HL-60 (cell line): ENCODE results near the gene NAA10.
A peak's percentile ranks its signal among the peaks of the same experiment; 100 is the strongest.

Source experiments
- DNase-seq, 2 experiments: peaks; one replicate each; pipeline ENCODE4 v3.0.0-alpha.2; 2010 to 2020; ENCODE audit warnings: low read depth in 1 of 2, low spot score in 1 of 2
- H3K27ac ChIP-seq: fragments of 250-450 bp; sonication (Bioruptor Pico); replicated peaks from 2 replicates; pipeline ENCODE4 v1.5.1; 2020; ENCODE audit warnings: mild to moderate bottlenecking, moderate library complexity
- H3K27me3 ChIP-seq: fragments of 250-450 bp; sonication (Bioruptor Pico); 2 replicates; pipeline ENCODE4 v1.5.1; 2021; ENCODE audit warnings: mild to moderate bottlenecking, moderate library complexity; ENCODE audit not compliant: insufficient read depth, poor library complexity, severe bottlenecking
- H3K4me3 ChIP-seq: replicated peaks from 2 replicates; pipeline ENCODE4 v1.5.1; 2011; ENCODE audit warnings: mild to moderate bottlenecking, control low read depth, low read length; ENCODE audit not compliant: insufficient read depth
- GABPA ChIP-seq: IDR thresholded peaks from 2 replicates; pipeline ENCODE4 v1.6.1; 2012; ENCODE audit warnings: low read depth
- POLR2AphosphoS5 ChIP-seq: IDR thresholded peaks from 2 replicates; pipeline ENCODE4 v1.6.1; 2012; ENCODE audit warnings: low read depth
- SPI1 ChIP-seq: IDR thresholded peaks from 2 replicates; pipeline ENCODE4 v1.6.1; 2012; ENCODE audit warnings: low read depth, mild to moderate bottlenecking, borderline replicate concordance
- TF ChIP-seq, protein P1 (sequence below): IDR thresholded peaks from 2 replicates; pipeline ENCODE4 v1.6.1; 2012; ENCODE audit warnings: low read depth; ENCODE audit not compliant: insufficient replicate concordance
- TF ChIP-seq, protein P2 (sequence below): IDR thresholded peaks from one replicate; pipeline ENCODE4 v1.5.1; 2011; ENCODE audit warnings: low read length, control low read depth, inconsistent platforms; ENCODE audit not compliant: insufficient read depth

Gene NAA10

DNA sequence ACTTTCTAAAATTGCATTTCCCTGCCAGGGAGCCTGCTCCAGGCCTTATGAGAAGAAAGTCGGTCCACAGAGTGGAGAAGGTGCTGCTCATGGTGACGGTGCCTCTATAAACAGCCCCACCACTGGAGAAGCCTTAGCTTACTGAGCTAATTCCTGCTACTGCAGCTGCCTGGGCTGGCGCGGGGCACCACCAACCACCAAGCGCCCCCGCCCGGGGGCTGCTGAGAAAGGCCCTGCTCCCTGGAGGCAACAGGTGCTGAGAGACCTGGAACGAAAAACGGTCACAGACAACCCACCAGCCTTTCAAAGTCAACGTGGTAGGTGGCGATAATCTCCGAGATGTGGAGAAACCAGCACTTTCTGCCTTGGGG, 33.9 kb upstream of the NAA10 start:
- DNase-seq: peak in 1 of 2 experiments; percentile 62
- H3K27me3 ChIP-seq: no peaks in the 10 kb centered on the region
- H3K27ac ChIP-seq: peak overlapping the region; percentile 99
- TF ChIP-seq POLR2AphosphoS5: peak; percentile 10; the same call in 1 of the 2 replicates
- TF ChIP-seq SPI1: no peak
- H3K4me3 ChIP-seq: peak overlapping the region; percentile 71

DNA sequence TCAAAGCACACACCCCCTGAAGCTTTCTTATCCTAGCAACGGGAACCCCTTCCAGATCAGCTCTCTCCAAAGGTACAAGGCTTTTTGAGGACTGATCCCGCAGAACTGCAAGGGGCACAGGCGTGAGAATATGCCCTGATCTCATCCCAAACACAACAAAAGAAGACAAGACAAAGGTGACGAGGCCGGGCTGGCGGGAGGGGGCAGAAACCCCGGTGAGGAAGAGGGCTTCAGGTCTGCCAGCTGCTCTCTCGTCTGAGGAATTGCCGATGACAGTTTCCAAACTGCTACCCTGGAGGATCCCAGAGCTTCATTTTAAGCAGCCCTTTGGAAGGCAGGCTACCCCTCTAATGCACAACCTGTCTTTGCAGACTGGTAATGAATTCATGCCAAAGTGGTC, 33.4 kb upstream of the NAA10 start:
- no peak for DNase-seq
- peak overlapping the region; percentile 99 for H3K27ac ChIP-seq
- no peaks in the 10 kb centered on the region for H3K27me3 ChIP-seq
- H3K4me3 ChIP-seq: peak overlapping the region; percentile 71
- TF ChIP-seq POLR2AphosphoS5 (no peak), SPI1 (no peak), GABPA (no peak)
- TF ChIP-seq, protein P1, sequence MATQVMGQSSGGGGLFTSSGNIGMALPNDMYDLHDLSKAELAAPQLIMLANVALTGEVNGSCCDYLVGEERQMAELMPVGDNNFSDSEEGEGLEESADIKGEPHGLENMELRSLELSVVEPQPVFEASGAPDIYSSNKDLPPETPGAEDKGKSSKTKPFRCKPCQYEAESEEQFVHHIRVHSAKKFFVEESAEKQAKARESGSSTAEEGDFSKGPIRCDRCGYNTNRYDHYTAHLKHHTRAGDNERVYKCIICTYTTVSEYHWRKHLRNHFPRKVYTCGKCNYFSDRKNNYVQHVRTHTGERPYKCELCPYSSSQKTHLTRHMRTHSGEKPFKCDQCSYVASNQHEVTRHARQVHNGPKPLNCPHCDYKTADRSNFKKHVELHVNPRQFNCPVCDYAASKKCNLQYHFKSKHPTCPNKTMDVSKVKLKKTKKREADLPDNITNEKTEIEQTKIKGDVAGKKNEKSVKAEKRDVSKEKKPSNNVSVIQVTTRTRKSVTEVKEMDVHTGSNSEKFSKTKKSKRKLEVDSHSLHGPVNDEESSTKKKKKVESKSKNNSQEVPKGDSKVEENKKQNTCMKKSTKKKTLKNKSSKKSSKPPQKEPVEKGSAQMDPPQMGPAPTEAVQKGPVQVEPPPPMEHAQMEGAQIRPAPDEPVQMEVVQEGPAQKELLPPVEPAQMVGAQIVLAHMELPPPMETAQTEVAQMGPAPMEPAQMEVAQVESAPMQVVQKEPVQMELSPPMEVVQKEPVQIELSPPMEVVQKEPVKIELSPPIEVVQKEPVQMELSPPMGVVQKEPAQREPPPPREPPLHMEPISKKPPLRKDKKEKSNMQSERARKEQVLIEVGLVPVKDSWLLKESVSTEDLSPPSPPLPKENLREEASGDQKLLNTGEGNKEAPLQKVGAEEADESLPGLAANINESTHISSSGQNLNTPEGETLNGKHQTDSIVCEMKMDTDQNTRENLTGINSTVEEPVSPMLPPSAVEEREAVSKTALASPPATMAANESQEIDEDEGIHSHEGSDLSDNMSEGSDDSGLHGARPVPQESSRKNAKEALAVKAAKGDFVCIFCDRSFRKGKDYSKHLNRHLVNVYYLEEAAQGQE: no peak
- TF ChIP-seq, protein P2, sequence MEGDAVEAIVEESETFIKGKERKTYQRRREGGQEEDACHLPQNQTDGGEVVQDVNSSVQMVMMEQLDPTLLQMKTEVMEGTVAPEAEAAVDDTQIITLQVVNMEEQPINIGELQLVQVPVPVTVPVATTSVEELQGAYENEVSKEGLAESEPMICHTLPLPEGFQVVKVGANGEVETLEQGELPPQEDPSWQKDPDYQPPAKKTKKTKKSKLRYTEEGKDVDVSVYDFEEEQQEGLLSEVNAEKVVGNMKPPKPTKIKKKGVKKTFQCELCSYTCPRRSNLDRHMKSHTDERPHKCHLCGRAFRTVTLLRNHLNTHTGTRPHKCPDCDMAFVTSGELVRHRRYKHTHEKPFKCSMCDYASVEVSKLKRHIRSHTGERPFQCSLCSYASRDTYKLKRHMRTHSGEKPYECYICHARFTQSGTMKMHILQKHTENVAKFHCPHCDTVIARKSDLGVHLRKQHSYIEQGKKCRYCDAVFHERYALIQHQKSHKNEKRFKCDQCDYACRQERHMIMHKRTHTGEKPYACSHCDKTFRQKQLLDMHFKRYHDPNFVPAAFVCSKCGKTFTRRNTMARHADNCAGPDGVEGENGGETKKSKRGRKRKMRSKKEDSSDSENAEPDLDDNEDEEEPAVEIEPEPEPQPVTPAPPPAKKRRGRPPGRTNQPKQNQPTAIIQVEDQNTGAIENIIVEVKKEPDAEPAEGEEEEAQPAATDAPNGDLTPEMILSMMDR: no peak

DNA sequence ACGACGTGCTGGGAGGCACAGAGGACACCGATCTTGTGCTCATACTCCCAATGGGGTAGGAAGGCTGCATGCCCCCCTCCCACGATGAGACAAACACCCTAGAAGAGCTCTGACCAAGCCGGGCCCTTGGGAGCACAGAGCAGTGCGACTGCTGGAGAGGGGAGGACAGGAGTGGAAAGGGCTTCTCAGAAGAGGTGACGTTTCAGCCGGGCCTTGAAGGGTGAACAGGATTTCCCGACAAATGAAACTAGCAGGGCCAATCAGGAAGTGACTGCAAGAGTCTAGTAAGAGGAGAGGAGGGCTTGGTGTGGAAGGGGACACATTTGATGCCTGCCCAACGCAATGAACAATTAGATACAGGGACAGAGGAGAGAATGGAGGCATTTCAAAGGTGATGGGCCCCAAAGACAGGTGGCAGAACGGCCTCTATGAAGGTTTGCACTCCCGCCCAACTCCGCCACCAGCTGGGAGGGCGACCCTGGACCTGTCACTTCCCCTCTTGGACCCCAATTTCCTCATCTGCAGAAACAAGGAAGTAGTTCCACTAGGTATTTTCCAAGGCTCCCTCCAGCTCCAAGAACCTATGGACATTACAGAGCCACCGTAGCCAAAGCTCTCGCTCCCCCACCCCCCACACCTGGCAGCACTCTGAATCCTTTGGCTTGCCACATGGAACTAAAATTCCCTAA, 32.8 kb upstream of the NAA10 start:
- DNase-seq: peak in 1 of 2 experiments; percentile 54
- H3K4me3 ChIP-seq: peak overlapping the region; percentile 71
- peak overlapping the region; percentile 99 for H3K27ac ChIP-seq
- no peaks in the 10 kb centered on the region for H3K27me3 ChIP-seq
- TF ChIP-seq, protein P1: no peak
- TF ChIP-seq SPI1: peak; percentile 62; the same call in 1 of the 2 replicates

DNA sequence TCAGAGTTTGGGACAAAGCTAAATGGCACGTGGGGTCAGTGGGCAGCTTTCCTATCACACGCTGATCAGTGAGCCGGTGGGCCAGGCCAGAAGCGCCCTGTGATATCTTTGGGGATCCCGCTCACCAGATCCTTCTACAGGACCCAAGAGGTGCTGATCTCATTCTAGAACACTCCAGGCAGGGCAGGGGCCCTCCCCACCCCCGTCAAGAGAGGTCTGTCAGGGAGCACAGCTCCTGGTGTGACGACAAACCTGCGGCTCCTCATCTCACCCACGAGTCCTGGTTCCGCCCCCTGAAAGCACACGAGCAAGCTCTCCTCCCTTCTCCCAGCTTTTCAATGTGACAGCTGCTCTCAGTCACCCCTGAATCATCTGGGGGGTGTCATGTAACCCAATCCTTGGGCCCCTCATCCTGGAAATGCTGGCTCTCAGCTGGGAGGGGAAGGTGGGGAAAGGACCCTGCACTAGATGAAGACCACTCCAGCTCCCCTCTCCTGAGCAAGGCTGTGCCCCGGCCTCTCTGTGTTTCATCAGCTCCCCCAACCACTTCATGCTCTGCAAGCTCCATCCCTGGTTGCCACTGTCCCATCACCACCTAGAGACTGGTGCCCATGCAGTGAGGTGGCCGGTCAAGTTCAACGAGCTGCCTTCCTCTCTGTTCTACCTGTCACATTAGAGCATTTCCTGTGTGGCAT, 32.2 kb upstream of the NAA10 start:
- Histone ChIP-seq H3K27ac (peak overlapping the region; percentile 99), H3K27me3 (no peaks in the 10 kb centered on the region), H3K4me3 (peak overlapping the region; percentile 71)
- TF ChIP-seq, protein P1: no peak
- no peak for TF ChIP-seq POLR2AphosphoS5
- DNase-seq: no peak
